Measurements from ENCODE around the gene STAT1.

STAT1 gene

DNA sequence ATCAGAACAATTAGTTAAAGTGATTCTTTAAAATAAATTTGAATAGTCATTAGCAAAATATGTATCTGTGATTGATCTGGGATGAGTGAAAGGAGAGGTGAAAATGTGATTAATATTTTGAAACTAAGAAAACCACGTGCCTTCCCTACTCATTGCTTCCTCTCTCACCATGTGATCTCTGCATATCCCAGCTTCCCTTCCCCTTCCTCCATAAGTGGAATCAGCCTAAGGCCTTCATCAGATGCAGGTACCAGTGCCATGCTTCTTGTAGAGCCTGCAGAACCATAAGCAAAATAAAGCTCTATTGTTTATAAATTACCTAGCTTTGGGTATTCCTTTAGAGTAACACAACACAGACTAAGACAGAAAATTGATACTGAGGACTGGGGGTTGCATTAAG is 11.2 kb upstream of the STAT1 start:
- in situ Hi-C loops (cut with MboI; ENCODE audit: low pct_unique_long_range_greater_than_20kb, low sequenced_read_pairs, unreplicated experiment), result no loop called here
- no peak for DNase-seq (ENCODE audit: low spot score)
- TF ChIP-seq, protein P1, sequence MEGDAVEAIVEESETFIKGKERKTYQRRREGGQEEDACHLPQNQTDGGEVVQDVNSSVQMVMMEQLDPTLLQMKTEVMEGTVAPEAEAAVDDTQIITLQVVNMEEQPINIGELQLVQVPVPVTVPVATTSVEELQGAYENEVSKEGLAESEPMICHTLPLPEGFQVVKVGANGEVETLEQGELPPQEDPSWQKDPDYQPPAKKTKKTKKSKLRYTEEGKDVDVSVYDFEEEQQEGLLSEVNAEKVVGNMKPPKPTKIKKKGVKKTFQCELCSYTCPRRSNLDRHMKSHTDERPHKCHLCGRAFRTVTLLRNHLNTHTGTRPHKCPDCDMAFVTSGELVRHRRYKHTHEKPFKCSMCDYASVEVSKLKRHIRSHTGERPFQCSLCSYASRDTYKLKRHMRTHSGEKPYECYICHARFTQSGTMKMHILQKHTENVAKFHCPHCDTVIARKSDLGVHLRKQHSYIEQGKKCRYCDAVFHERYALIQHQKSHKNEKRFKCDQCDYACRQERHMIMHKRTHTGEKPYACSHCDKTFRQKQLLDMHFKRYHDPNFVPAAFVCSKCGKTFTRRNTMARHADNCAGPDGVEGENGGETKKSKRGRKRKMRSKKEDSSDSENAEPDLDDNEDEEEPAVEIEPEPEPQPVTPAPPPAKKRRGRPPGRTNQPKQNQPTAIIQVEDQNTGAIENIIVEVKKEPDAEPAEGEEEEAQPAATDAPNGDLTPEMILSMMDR (IDR thresholded peaks at IDR 0.05; ENCODE audit: extremely low read depth, insufficient read depth, missing control alignments), result no peak

DNA sequence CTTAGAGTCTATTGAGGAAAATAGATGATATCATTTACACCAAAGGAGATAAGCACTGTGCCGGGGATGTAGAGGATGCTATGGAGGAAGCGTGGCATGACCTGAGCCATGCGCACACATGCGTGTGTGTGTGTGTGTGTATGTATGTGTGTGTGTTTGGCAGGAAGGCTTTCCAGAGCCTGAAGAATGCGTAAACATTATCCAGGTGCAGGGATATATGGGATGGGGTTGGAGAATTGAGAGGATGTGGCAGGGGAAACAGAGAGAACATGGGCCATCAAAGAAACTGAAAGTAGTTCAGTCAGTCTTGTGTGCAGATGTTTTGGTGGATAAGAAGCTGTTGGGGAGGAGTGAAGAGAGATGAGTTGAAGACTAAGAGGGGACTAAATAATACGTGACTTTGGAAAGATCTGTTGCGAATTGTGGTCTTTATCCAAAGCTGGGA is 9.3 kb upstream of the STAT1 start:
- DNase-seq (ENCODE audit: low spot score), result no peak
- in situ Hi-C loops (cut with MboI; ENCODE audit: low pct_unique_long_range_greater_than_20kb, low sequenced_read_pairs, unreplicated experiment), result no loop called here
- TF ChIP-seq, protein P1 (IDR thresholded peaks at IDR 0.05; ENCODE audit: extremely low read depth, insufficient read depth, missing control alignments), result no peak

DNA sequence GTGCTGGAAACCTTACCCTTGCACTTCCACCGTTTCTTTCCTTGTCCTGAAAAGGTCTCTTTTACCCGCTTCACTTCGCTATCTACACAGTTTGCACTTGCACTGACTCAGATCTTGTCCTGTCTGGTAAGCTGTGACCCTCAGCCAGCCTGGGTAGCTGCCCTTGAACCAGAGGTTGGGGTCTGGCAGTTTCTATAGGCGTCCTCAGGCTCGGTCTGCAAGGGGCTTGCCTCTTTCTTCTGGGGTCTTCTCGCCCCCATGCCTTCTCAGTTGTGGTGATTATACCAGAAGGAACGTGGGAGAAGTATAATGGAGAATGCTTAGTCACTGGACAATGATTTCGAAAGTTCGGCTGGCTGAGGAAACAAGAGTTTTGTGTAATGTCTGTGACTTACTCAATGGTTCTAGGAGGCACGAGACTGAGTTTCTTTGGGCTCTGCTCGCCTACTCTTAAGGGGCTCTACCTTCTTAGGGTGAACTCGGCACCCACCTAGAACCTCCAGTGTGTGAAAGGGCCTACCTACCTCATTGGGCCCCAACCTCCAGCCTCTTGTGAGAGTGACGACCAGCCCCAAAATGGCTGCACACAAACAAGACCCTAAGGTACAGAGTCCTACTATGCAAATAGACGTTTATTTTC is 6.9 kb upstream of the STAT1 start:
- in situ Hi-C loops (cut with MboI; ENCODE audit: low pct_unique_long_range_greater_than_20kb, low sequenced_read_pairs, unreplicated experiment), result no loop called here
- TF ChIP-seq, protein P1 (IDR thresholded peaks at IDR 0.05; ENCODE audit: extremely low read depth, insufficient read depth, missing control alignments), result no peak
- peak; percentile 33 for DNase-seq (ENCODE audit: low spot score)

DNA sequence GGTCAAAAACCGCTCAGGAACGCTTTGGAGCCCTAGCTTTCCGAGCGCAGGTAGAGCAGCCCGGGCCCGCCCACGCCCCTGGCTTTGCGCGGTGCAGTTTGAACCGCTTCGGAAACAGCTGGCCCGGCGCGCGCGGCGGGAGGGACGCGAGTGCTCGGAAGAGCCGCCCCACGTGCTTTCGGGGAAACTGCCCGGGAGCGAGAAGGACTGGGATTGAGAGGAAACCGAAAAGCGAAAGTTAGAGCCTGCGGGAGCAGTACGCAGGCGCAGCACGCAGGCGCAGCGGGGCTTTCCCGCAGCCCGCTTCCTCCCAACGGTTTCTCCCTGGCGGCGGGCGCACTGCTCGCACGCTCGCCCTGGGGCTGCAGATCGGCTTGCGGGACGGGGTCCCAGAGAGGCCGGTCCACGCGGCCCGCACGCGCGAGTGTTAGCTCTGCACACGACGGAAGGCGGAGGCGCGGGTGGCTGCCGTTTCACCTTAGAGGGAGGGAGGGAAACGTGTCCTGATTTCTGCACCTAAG is 6.3 kb upstream of the STAT1 start:
- TF ChIP-seq, protein P1 (IDR thresholded peaks at IDR 0.05; ENCODE audit: extremely low read depth, insufficient read depth, missing control alignments), result no peak
- in situ Hi-C loops (cut with MboI; ENCODE audit: low pct_unique_long_range_greater_than_20kb, low sequenced_read_pairs, unreplicated experiment), result no loop called here
- peak; percentile 91 for DNase-seq (ENCODE audit: low spot score)

DNA sequence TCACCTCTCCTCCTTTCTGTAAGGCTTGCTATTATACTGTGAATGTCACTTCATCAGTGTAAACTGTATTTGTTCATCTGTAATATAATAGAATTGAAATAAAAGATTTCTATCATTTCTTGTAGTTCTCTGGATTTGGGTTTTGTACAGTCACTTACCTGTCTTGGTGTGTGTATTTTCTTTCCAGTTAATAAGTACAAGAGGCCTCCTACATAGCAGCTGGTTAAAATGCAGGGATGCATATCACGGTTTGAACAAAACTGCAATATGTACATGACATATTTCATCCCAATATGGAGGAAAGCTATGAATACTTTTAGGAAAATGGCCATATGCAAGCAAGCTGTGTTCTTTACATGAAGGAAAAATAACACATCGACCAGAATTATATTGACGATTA is 5.4 kb upstream of the STAT1 start:
- DNase-seq (ENCODE audit: low spot score), result no peak
- TF ChIP-seq, protein P1 (IDR thresholded peaks at IDR 0.05; ENCODE audit: extremely low read depth, insufficient read depth, missing control alignments), result no peak
- in situ Hi-C loops (cut with MboI; ENCODE audit: low pct_unique_long_range_greater_than_20kb, low sequenced_read_pairs, unreplicated experiment), result no loop called here

DNA sequence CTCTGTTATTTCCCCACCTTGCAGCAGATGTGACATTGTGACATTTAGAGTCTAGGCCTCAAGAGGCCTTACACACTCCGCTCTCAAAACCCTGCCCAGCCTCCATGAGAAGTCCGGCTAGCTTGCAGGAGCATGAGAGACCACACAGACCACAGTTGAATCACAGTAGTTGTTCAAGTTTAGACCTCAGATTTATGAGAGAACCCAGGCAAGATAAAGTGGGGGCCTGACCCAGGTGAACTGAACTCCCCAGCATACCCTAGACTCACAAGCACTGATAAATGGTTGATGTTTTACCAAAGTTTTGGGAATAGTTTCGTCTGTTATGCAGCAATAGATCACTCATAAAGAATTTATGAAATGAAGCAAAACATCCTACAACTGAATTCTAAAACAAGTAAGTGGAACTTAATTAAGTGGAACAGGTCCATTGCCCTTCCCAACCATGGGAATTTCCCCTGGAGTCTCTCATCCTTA is 4.7 kb upstream of the STAT1 start:
- TF ChIP-seq, protein P1 (IDR thresholded peaks at IDR 0.05; ENCODE audit: extremely low read depth, insufficient read depth, missing control alignments), result no peak
- in situ Hi-C loops (cut with MboI; ENCODE audit: low pct_unique_long_range_greater_than_20kb, low sequenced_read_pairs, unreplicated experiment), result no loop called here
- DNase-seq (ENCODE audit: low spot score), result peak; percentile 52
